GM18858 (cell line): Measurements from ENCODE around the gene DNAJB9.

Experiments used
- ATAC-seq: cut with Tn5 transposase; IDR thresholded peaks from one replicate; pipeline ENCODE4 v1.9.1; 2021; ENCODE audit not compliant: unreplicated experiment

The DNAJB9 gene

GRCh38 chr7:108565987-108566386, 3.7 kb upstream of the DNAJB9 start:
- no peak for ATAC-seq

GRCh38 chr7:108568801-108569380, 783 bp upstream of the DNAJB9 start:
- no peak for ATAC-seq

GRCh38 chr7:108570146-108570755, 577 bp downstream of the DNAJB9 start:
- ATAC-seq, result no peak

GRCh38 chr7:108572480-108572879, 2.8 kb downstream of the DNAJB9 start:
- no peak for ATAC-seq

GRCh38 chr7:108575156-108575555, 5.5 kb downstream of the DNAJB9 start:
- no peak for ATAC-seq

GRCh38 chr7:108576116-108576515, 6.4 kb downstream of the DNAJB9 start:
- no peak for ATAC-seq

GRCh38 chr7:108578937-108579336, 9.3 kb downstream of the DNAJB9 start:
- ATAC-seq, result no peak

- no peak for ATAC-seq
Measured at GRCh38 chr7:108580298-108580697, 10.6 kb downstream of the DNAJB9 start.

- ATAC-seq, result no peak
Measured at GRCh38 chr7:108581655-108582491, 12.2 kb downstream of the DNAJB9 start.

GRCh38 chr7:108584211-108584610, 14.5 kb downstream of the DNAJB9 start:
- no peak for ATAC-seq

- no peak for ATAC-seq
Measured at GRCh38 chr7:108585843-108586242, 16.2 kb downstream of the DNAJB9 start.

- ATAC-seq, result no peak
Measured at GRCh38 chr7:108586274-108586710, 16.6 kb downstream of the DNAJB9 start.

- no peak for ATAC-seq
Measured at GRCh38 chr7:108589199-108589598, 19.5 kb downstream of the DNAJB9 start.

GRCh38 chr7:108589874-108590273, 20.2 kb downstream of the DNAJB9 start:
- no peak for ATAC-seq

- ATAC-seq, result no peak
Measured at GRCh38 chr7:108590606-108591005, 20.9 kb downstream of the DNAJB9 start.

GRCh38 chr7:108592646-108593201, 23.1 kb downstream of the DNAJB9 start:
- ATAC-seq, result no peak

- no peak for ATAC-seq
Measured at GRCh38 chr7:108596560-108596959, 26.9 kb downstream of the DNAJB9 start.

- ATAC-seq, result no peak
Measured at GRCh38 chr7:108598153-108598552, 28.5 kb downstream of the DNAJB9 start.

GRCh38 chr7:108598914-108599580, 29.4 kb downstream of the DNAJB9 start:
- ATAC-seq, result no peak

- ATAC-seq, result no peak
Measured at GRCh38 chr7:108600399-108600798, 30.7 kb downstream of the DNAJB9 start.

- ATAC-seq, result no peak
Measured at GRCh38 chr7:108603656-108604306, 34.1 kb downstream of the DNAJB9 start.
